HEK293 (cell line): ENCODE measurements around the gene SH3RF3.

Experiments
- CTCF ChIA-PET: fragments of 350-600 bp; formaldehyde crosslinking; extraction: SDS; loops from one replicate; lab custom pipeline; 2021; ENCODE audit warnings: antibody characterized with exemption; lab: Yijun Ruan, JAX
- POLR2A ChIA-PET: fragments of 300-600 bp; formaldehyde crosslinking; extraction: SDS; loops from one replicate; lab custom pipeline; 2020; ENCODE audit warnings: antibody characterized with exemption, inconsistent platforms; lab: Yijun Ruan, JAX
- H3K27ac ChIP-seq: fragments of 200-500 bp; sonication (Bioruptor generic); 2 replicates; pipeline ENCODE4 v1.5.1; 2014; ENCODE audit warnings: low read depth, low read length, control low read depth, inconsistent platforms; ENCODE audit errors: extremely low read depth
- H3K36me3 ChIP-seq, 2 experiments: fragments of 200-500 bp in 1 of 2; sonication (Bioruptor generic) in 1 of 2; 1 replicate in 1 of 2; 2 replicates in 1 of 2; pipeline ENCODE4 v1.5.1; 2014 to 2017; ENCODE audit warnings: inconsistent platforms in 2 of 2, low read length in 2 of 2; ENCODE audit not compliant: control insufficient read depth in 2 of 2, insufficient read depth in 1 of 2
- H3K4me1 ChIP-seq: fragments of 200-500 bp; sonication (Bioruptor generic); 2 replicates; pipeline ENCODE4 v1.5.1; 2014; ENCODE audit warnings: mild to moderate bottlenecking, low read length, inconsistent platforms; ENCODE audit not compliant: control insufficient read depth, insufficient read depth
- H3K4me3 ChIP-seq: 2 replicates; pipeline ENCODE4 v1.5.1; 2011; ENCODE audit warnings: low read depth, mild to moderate bottlenecking, control low read depth, low read length, moderate library complexity
- H3K9me3 ChIP-seq: fragments of 200-500 bp; sonication (Bioruptor generic); 2 replicates; pipeline ENCODE4 v1.5.1; 2014; ENCODE audit warnings: low read depth, low read length, inconsistent platforms; ENCODE audit not compliant: control insufficient read depth, insufficient read depth
- BCL6B ChIP-seq: fragments of 450-650 bp; formaldehyde crosslinking; IDR thresholded peaks from 2 replicates; pipeline ENCODE4 v1.5.1; 2017; ENCODE audit warnings: missing biosample characterization, missing genetic modification characterization
- HOXD13 ChIP-seq: sonication (generic); formaldehyde crosslinking; IDR thresholded peaks from 2 replicates; pipeline ENCODE4 v1.8.0; 2022; ENCODE audit warnings: missing genetic modification reagents, borderline replicate concordance
- KLF8 ChIP-seq: fragments of 450-650 bp; formaldehyde crosslinking; IDR thresholded peaks from 2 replicates; pipeline ENCODE4 v1.5.1; 2016; ENCODE audit warnings: missing biosample characterization, missing genetic modification characterization
- PATZ1 ChIP-seq: fragments of 450-650 bp; formaldehyde crosslinking; IDR thresholded peaks from 2 replicates; pipeline ENCODE4 v1.5.1; 2016; ENCODE audit warnings: missing biosample characterization, missing genetic modification characterization
- REST ChIP-seq: fragments of 450-650 bp; formaldehyde crosslinking; IDR thresholded peaks from 2 replicates; pipeline ENCODE4 v1.5.1; 2016; ENCODE audit warnings: missing biosample characterization, missing genetic modification characterization
- TCF7L2 ChIP-seq: IDR thresholded peaks from 2 replicates; pipeline ENCODE4 v1.6.1; 2011; ENCODE audit warnings: low read depth, mild to moderate bottlenecking, inconsistent platforms, low read length, moderate library complexity, borderline replicate concordance
- WT1 ChIP-seq: fragments of 450-650 bp; formaldehyde crosslinking; IDR thresholded peaks from 2 replicates; pipeline ENCODE4 v1.5.1; 2016; ENCODE audit warnings: missing biosample characterization, missing genetic modification characterization
- ZEB2 ChIP-seq: fragments of 450-650 bp; formaldehyde crosslinking; IDR thresholded peaks from 2 replicates; pipeline ENCODE4 v1.5.1; 2016; ENCODE audit warnings: missing biosample characterization, missing genetic modification characterization
- ZNF155 ChIP-seq: fragments of 450-650 bp; formaldehyde crosslinking; IDR thresholded peaks from 2 replicates; pipeline ENCODE4 v1.5.1; 2016; ENCODE audit warnings: missing biosample characterization, missing genetic modification characterization
- ZNF211 ChIP-seq: fragments of 450-650 bp; formaldehyde crosslinking; IDR thresholded peaks from 2 replicates; pipeline ENCODE4 v1.5.1; 2016; ENCODE audit warnings: low read depth, missing biosample characterization, missing genetic modification characterization
- ZNF214 ChIP-seq: fragments of 450-650 bp; formaldehyde crosslinking; IDR thresholded peaks from 2 replicates; pipeline ENCODE4 v1.5.1; 2017; ENCODE audit warnings: missing biosample characterization, mild to moderate bottlenecking, missing genetic modification characterization, borderline replicate concordance
- ZNF324 ChIP-seq: fragments of 450-650 bp; formaldehyde crosslinking; IDR thresholded peaks from 2 replicates; pipeline ENCODE4 v1.5.1; 2016; ENCODE audit warnings: missing biosample characterization, missing genetic modification characterization
- ZNF404 ChIP-seq: fragments of 450-650 bp; formaldehyde crosslinking; IDR thresholded peaks from 2 replicates; pipeline ENCODE4 v1.5.1; 2017; ENCODE audit warnings: missing biosample characterization, missing genetic modification characterization
- ZNF501 ChIP-seq: fragments of 450-650 bp; formaldehyde crosslinking; IDR thresholded peaks from 2 replicates; pipeline ENCODE4 v1.5.1; 2016; ENCODE audit warnings: missing biosample characterization, missing genetic modification characterization
- ZNF530 ChIP-seq: fragments of 450-650 bp; formaldehyde crosslinking; IDR thresholded peaks from 2 replicates; pipeline ENCODE4 v1.5.1; 2016; ENCODE audit warnings: low read depth, missing biosample characterization, missing genetic modification characterization
- ZNF555 ChIP-seq: fragments of 450-650 bp; formaldehyde crosslinking; conservative IDR thresholded peaks from 2 replicates; pipeline ENCODE4 v1.5.1; 2017; ENCODE audit warnings: missing biosample characterization, mild to moderate bottlenecking, missing genetic modification characterization, inconsistent platforms
- ZNF600 ChIP-seq: fragments of 450-650 bp; formaldehyde crosslinking; IDR thresholded peaks from 2 replicates; pipeline ENCODE4 v1.5.1; 2016; ENCODE audit warnings: missing biosample characterization, missing genetic modification characterization
- ZNF776 ChIP-seq: fragments of 450-650 bp; formaldehyde crosslinking; IDR thresholded peaks from 2 replicates; pipeline ENCODE4 v1.5.0; 2017; ENCODE audit warnings: missing biosample characterization, missing genetic modification characterization, borderline replicate concordance
- ZSCAN4 ChIP-seq: fragments of 450-650 bp; formaldehyde crosslinking; IDR thresholded peaks from 2 replicates; pipeline ENCODE4 v1.5.1; 2017; ENCODE audit warnings: missing biosample characterization, missing genetic modification characterization

The SH3RF3 gene

GRCh38 chr2:109353806-109354745 lies 225.1 kb downstream of the SH3RF3 start:
- ChIA-PET CTCF (no interaction called here), POLR2A (no interaction called here)
- TF ChIP-seq KLF8, result no peak
- TF ChIP-seq ZNF155 (tag by site-specific recombination), result no peak
- TF ChIP-seq REST, result peak; percentile 75
- Histone ChIP-seq H3K27ac (no peak overlapping the region), H3K4me1 (no peaks in the 10 kb centered on the region), H3K36me3 (no peaks in the 10 kb centered on the region), H3K4me3 (no peak overlapping the region), H3K9me3 (no peaks in the 10 kb centered on the region)

- CTCF ChIA-PET, result interaction anchor here (0.6 kb wide), 1 partner anchor 218 kb away, joined by 3 read pairs; no protein-coding TSS in a partner anchor
- no peak overlapping the region for H3K27ac ChIP-seq
- H3K36me3 ChIP-seq, result no peaks in the 10 kb centered on the region
- no peak overlapping the region for H3K4me3 ChIP-seq
- POLR2A ChIA-PET, result no interaction called here
- no peaks in the 10 kb centered on the region for H3K9me3 ChIP-seq
- H3K4me1 ChIP-seq, result no peaks in the 10 kb centered on the region
- TF ChIP-seq ZNF555 (tag by site-specific recombination) (no peak), TCF7L2 (no peak), ZEB2 (no peak), BCL6B (tag by site-specific recombination) (no peak), ZSCAN4 (tag by site-specific recombination) (no peak), ZNF324 (tag by site-specific recombination) (no peak), ZNF530 (no peak), ZNF501 (tag by site-specific recombination) (no peak), ZNF404 (no peak), HOXD13 (CRISPR knock-in tag) (no peak), ZNF776 (tag by site-specific recombination) (no peak), ZNF211 (tag by site-specific recombination) (no peak), WT1 (tag by site-specific recombination) (no peak), ZNF600 (tag by site-specific recombination) (no peak), PATZ1 (tag by site-specific recombination) (no peak), ZNF214 (tag by site-specific recombination) (no peak)
Measured at GRCh38 chr2:109355192-109355843, 226.3 kb downstream of the SH3RF3 start.
